Fibroblast of mammary gland (primary cell): ENCODE results near the gene KANK4.
A peak's percentile ranks its signal among the peaks of the same experiment; 100 is the strongest.

ENCODE experiments used
- DNase-seq: peaks from one replicate; pipeline ENCODE4 v3.0.0-alpha.2; 2010; ENCODE audit warnings: low read depth
- H3K4me3 ChIP-seq: 2 replicates; pipeline ENCODE4 v1.5.1; 2011; ENCODE audit warnings: low read depth, mild to moderate bottlenecking, low read length, moderate library complexity; ENCODE audit not compliant: control insufficient read depth
- TF ChIP-seq, protein P1 (sequence below): conservative IDR thresholded peaks from 2 replicates; pipeline ENCODE4 v1.5.1; 2011; ENCODE audit warnings: low read depth, low read length, inconsistent platforms; ENCODE audit not compliant: control insufficient read depth, insufficient read depth

The KANK4 gene

DNA sequence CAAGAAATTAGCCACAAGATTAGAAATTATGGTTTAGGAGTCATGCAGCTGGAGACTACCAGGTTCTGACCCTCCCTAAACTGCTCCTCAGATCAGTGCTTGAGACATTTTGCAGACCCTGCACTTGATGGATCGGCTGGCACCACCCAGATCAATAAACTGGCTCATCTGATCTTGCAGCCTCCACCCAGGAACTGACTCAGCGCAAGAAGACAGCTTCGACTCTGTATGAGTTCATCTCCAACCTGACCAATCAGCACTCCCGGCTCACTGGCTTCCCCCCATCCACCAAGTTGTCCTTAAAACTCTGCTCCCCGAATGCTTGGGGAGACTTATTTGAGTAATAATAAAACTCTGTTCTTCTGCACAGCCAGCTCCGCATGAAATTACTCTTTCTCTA lies 84.5 kb downstream of the KANK4 start:
- peak; percentile 25 for DNase-seq
- TF ChIP-seq, protein P1, sequence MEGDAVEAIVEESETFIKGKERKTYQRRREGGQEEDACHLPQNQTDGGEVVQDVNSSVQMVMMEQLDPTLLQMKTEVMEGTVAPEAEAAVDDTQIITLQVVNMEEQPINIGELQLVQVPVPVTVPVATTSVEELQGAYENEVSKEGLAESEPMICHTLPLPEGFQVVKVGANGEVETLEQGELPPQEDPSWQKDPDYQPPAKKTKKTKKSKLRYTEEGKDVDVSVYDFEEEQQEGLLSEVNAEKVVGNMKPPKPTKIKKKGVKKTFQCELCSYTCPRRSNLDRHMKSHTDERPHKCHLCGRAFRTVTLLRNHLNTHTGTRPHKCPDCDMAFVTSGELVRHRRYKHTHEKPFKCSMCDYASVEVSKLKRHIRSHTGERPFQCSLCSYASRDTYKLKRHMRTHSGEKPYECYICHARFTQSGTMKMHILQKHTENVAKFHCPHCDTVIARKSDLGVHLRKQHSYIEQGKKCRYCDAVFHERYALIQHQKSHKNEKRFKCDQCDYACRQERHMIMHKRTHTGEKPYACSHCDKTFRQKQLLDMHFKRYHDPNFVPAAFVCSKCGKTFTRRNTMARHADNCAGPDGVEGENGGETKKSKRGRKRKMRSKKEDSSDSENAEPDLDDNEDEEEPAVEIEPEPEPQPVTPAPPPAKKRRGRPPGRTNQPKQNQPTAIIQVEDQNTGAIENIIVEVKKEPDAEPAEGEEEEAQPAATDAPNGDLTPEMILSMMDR, result no peak
- H3K4me3 ChIP-seq, result no peak overlapping the region

DNA sequence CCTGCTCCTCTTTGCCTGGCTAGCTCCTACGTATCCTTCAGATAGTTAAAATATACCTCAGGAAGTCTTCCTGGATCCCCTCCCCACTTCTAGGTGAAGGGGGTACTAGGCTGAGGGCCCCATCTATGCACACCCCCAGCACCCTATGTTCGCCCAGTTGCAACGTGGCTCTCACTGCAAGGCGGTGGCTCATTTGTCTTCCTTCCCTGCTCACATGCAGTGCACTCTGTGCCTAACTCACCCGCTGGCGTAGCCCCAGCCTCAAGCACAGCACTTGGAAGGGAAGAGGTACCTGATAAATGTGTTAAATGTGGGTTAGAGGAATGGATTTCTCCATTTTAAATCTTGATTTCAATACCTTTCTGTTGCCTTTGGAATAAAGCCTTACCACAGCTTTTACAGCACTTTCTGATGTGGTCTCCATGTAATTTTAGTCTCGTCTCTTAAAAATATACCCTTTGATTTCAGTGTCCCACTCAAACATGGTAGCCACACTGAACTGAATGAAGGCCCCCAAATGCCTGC lies 85.2 kb downstream of the KANK4 start:
- no peak overlapping the region for H3K4me3 ChIP-seq
- TF ChIP-seq, protein P1, result no peak
- DNase-seq, result no peak

DNA sequence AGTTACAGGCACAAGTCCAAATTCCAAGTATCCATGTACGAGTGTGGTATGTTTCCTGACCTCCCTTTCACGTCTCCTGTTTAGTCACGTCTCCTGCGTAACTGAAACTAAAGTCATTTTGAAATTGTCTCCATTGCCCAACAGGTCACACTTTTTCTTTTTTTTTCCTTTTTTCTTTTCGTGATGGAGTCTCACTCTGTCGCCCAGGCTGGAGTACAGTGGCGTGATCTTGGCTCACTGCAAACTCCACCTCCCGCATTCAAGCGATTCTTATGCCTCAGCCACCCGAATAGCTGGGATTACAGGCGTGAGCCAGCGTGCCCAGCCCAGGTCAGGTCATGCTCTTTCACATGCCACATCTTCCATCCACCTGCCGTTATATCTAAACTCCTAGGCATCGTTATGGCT lies 86.4 kb downstream of the KANK4 start:
- TF ChIP-seq, protein P1, result no peak
- no peak for DNase-seq
- no peak overlapping the region for H3K4me3 ChIP-seq

DNA sequence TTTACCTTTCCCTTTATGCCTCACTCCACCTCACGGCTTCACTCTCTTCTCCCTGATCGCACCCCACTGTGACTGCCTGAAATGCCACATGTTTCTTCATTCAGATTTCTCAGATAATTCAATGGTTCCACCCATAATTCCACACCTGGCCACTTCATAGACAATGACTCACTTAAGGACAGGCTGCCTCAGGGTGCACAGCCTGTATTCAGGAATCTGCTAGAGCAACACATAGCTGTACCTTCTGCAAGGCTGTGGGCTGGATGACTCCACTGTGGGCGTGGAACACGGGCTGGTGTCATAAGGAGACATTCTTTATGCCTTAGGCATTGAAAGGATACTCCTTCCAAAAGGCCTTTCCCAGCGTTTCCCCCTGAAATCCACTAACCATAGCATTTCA lies 88.5 kb downstream of the KANK4 start:
- TF ChIP-seq, protein P1, result no peak
- peak; percentile 57 for DNase-seq
- H3K4me3 ChIP-seq, result no peak overlapping the region

DNA sequence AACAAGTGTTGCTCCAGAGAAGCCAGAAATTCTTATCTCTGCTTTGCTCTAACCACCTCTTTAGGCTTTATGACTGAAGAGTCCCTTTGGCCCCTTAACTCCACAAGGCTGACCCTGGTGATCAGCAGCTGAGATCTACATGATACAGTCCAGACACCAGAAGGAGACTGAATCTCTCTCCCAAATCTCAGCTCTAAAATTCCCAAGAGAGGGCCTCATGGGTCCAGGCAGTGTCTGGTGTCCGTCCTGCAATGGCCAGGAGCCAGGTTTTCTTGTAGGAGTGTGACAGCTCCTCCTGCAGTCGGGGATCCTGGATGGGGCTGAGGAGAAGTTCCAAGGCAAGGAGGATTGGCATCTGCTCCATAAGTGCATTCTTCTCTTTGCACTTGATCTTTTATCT lies 89.3 kb downstream of the KANK4 start:
- no peak for DNase-seq
- H3K4me3 ChIP-seq, result no peak overlapping the region
- TF ChIP-seq, protein P1, result no peak

DNA sequence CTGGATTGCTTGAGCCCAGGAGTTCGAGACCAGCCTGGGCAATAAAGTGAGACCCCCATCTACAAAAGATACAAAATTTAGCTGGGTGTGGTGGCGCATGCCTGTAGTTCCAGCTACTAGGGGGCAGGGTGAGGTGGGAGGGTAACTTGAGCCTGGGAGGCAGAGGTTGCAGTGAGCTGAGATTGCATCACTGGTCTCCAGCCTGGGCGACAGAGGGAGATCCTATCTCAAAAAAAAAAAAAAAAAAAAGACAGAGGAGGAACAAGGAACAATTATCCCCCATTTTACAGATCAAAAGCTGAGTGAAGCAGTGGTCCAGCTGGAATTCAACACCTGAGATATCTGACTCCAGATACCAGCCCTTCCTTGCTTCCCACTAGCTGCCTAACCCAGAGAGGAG lies 89.8 kb downstream of the KANK4 start:
- DNase-seq, result no peak
- no peak overlapping the region for H3K4me3 ChIP-seq
- TF ChIP-seq, protein P1, result no peak

DNA sequence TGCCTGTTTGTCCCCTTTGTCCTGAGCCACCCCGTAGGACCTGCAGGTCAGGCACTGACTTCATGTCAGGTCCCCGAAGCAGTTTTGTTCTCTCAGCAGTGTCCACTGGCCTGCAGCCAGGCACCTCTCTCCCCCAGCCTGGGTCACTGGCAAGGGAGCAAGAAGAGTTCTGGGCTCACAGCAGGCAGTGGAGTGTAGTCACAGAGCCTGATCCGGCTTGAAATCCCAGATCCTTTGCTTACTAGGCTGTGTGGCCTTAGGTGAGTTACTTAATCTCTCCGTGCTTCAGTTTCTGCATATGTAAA lies 90.4 kb downstream of the KANK4 start:
- TF ChIP-seq, protein P1, result no peak
- DNase-seq, result no peak
- no peak overlapping the region for H3K4me3 ChIP-seq
